Dendritic cell treated with granulocyte-macrophage colony-stimulating factor and Interleukin-4, amounts not matched to agents 40 ng/mL and 50 ng/mL, for 4 days (primary cell): ENCODE measurements around the gene ANAPC7.
"Not testable (repeated sequence)": the region's sequence is repeated elsewhere in the genome, so short reads cannot be mapped to it uniquely, and the experiment has no call there.

Experiments
- H3K27ac Mint-ChIP-seq: one replicate; pipeline ENCODE4 v1.8.0; 2022; ENCODE audit warnings: mild to moderate bottlenecking, mixed read lengths
- H3K27me3 Mint-ChIP-seq: one replicate; pipeline ENCODE4 v1.8.0; 2022; ENCODE audit warnings: mild to moderate bottlenecking, mixed read lengths
- H3K36me3 Mint-ChIP-seq: one replicate; pipeline ENCODE4 v1.8.0; 2022; ENCODE audit warnings: low read depth, mixed read lengths
- H3K4me1 Mint-ChIP-seq: one replicate; pipeline ENCODE4 v1.8.0; 2022; ENCODE audit warnings: low read depth, mixed read lengths
- H3K4me3 Mint-ChIP-seq: one replicate; pipeline ENCODE4 v1.8.0; 2022; ENCODE audit warnings: mild to moderate bottlenecking, moderate library complexity, mixed read lengths
- H3K9me3 Mint-ChIP-seq: one replicate; pipeline ENCODE4 v1.8.0; 2022; ENCODE audit warnings: mixed read lengths
- intact Hi-C: fragments of 100-400 bp; cut with micrococcal nuclease; formaldehyde crosslinking; loops from one replicate; pipeline ENCODE4 v1.15.0; 2022

ANAPC7 gene

DNA sequence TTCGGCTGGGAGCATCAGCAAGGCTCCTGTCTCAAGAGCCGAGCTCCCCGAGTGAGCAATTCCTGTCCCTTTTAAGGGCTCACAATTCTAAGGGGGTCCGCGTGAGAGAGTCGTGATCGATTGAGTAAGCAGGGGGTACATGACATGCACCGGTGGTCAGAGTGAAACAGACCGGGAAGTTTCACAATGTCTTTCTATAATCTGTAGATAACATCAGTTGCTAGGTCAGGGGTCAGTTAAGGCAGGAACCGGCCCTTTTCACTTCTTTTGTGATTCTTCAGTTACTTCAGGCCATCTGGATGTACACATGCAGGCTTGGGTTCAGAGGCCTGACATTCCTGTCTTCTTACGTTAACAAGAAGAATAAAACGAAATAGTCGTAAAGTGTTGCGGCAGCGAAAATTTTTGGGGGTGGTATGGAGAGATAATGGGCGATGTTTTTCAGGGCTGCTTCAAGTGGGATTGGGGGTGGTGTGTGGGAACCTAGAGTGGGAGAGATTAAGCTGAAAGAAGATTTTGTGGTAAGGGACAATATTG is 1.7 kb upstream of the ANAPC7 start:
- H3K9me3 Mint-ChIP-seq, H3K4me3 Mint-ChIP-seq, intact Hi-C loops, H3K27me3 Mint-ChIP-seq, H3K27ac Mint-ChIP-seq, H3K4me1 Mint-ChIP-seq: not testable (repeated sequence)
- H3K36me3 Mint-ChIP-seq, result peaks cover 23% of the 10 kb centered on the region

DNA sequence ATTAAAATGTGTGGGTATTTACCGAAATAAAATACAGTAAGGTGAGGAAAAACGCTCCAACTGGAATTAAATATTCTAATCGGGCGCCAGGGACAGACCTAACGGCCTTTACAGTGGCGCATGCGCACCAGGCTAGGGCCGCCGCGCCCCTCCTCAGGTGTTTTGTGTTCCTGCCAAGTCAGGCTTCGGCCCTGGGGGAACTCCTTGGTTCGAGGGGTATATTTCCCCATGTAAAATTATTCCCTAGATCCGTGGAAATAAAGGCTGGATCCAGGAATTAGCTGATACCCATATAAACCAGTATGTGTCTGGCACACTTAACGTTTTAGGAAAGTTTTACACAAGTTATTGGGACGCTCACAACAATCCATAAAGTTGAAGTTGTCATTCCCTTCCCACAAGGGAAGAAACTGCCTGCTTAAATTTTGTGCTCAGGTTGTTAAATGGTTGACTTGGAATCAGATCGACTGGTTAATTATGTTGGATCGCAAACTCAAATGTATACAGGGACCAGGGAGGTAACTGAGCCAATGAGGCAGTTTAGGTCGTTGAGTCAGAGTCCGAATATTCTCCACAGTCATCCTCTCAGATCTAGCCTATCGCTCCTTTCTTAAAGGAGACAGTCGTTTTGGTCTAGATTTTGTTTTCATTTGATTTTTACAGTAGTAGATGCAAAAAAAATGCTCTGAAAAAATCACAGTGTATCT is 621 bp upstream of the ANAPC7 start:
- peak overlapping the region; percentile 100 for H3K4me3 Mint-ChIP-seq
- peaks cover 7% of the 10 kb centered on the region for H3K4me1 Mint-ChIP-seq
- H3K36me3 Mint-ChIP-seq, result peaks cover 34% of the 10 kb centered on the region
- intact Hi-C loops, result no loop called here
- H3K9me3 Mint-ChIP-seq, result no peaks in the 10 kb centered on the region
- H3K27ac Mint-ChIP-seq, result peak overlapping the region; percentile 98
- no peaks in the 10 kb centered on the region for H3K27me3 Mint-ChIP-seq

DNA sequence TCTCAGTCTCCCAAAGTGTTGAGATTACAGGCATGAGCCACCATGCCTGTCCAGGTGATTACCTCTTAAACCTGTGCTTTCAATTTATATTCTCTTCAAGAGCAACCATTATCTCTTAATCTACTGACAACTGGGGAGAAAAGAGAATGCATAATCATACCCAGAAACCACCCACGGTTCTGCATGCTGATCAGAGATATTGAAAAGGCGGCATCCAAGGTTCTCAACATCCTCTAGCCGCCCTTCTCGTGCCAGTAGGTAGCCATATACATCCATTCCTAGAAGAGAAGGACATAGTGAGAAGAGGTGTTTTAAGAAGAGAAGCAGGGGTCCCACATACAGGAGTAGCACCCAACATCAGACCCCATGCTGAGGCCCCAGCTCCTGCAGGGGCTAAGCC is 20.8 kb downstream of the ANAPC7 start:
- Mint-ChIP-seq H3K36me3 (peaks cover 94% of the 10 kb centered on the region), H3K27ac (no peak overlapping the region), H3K27me3 (no peaks in the 10 kb centered on the region), H3K4me3 (no peak overlapping the region), H3K4me1 (peaks cover 12% of the 10 kb centered on the region), H3K9me3 (no peaks in the 10 kb centered on the region)
- intact Hi-C loops, result no loop called here

DNA sequence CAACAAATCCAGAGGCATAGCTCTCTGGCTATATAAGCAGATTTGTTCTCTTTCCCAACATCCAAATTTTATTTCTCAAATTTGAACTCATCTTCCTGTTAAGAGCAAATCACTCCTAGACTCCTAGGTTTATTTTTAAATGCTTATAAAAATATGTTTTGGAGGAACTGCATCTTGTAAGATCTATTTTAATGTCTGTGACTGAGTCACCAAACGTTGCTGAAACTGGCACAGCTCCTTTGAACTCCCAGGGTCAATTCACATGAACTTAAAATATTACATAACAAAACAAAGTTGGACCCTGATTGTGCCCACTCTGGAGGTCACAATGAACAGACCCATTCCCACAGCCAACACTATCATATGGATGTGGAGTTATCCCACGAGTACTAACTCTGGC is 23.9 kb downstream of the ANAPC7 start:
- peak overlapping the region; percentile 71 for H3K27ac Mint-ChIP-seq
- no peaks in the 10 kb centered on the region for H3K9me3 Mint-ChIP-seq
- H3K4me3 Mint-ChIP-seq, result no peak overlapping the region

DNA sequence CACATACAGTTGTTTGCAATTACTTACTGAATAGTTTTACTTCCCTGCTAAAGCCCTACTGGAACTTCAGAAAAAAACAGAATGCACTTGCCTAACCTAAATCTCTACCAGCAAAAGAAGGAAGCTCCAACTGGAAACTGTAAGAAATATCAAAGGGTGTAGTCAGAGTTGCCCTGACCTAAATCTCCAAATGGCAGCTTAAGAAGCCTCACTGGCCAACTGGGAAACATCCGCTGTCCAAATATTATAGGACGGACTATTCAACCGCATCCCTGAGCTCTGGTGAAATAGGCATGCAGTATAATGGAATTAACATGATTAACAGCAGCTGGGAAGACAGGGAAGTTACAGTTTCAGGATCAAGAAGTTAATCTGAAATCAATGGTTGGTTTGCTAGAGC is 24.3 kb downstream of the ANAPC7 start:
- Mint-ChIP-seq H3K4me1 (peaks cover 12% of the 10 kb centered on the region), H3K9me3 (no peaks in the 10 kb centered on the region), H3K4me3 (no peak overlapping the region), H3K27ac (peak overlapping the region; percentile 71), H3K27me3 (no peaks in the 10 kb centered on the region), H3K36me3 (peaks cover 92% of the 10 kb centered on the region)
- intact Hi-C loops, result no loop called here

More for the DNA sequence above, 23.9 kb downstream of the ANAPC7 start:
- intact Hi-C loops, result no loop called here
- no peaks in the 10 kb centered on the region for H3K27me3 Mint-ChIP-seq
- H3K4me1 Mint-ChIP-seq, result peaks cover 12% of the 10 kb centered on the region
- H3K36me3 Mint-ChIP-seq, result peaks cover 92% of the 10 kb centered on the region

DNA sequence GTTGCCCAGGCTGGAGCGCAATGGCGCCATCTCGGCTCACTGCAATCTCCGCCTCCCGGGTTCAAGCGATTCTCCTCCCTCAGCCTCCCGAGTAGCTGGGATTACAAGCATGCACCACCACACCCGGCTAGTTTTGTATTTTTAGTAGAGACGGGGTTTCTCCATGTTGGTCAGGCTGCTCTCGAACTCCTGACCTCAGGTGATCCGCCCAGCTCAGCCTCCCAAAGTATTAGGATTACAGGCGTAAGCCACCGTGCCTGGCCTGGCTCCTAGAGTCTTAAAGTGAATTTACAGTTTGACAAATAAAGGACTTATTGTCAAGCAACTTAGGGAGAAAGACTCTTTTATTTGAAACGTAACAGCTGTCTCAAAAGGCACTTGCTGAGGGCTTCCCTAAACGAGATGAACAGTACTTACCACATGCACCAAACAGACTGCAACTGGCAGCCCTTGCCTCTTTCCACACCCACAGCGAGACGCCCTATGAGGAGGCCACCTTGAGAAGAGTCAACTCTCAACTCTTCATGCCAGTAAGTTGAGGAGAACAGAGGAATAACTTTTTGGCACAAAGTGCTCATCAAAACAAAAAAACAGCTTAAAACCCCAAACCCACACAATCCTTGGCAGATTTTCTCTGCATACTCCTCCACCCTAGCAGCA is 25.2 kb downstream of the ANAPC7 start:
- Mint-ChIP-seq H3K36me3 (peaks cover 94% of the 10 kb centered on the region), H3K27ac (peak overlapping the region; percentile 71), H3K4me1 (peaks cover 12% of the 10 kb centered on the region)
- H3K4me3 Mint-ChIP-seq, intact Hi-C loops, H3K9me3 Mint-ChIP-seq, H3K27me3 Mint-ChIP-seq: not testable (repeated sequence)

DNA sequence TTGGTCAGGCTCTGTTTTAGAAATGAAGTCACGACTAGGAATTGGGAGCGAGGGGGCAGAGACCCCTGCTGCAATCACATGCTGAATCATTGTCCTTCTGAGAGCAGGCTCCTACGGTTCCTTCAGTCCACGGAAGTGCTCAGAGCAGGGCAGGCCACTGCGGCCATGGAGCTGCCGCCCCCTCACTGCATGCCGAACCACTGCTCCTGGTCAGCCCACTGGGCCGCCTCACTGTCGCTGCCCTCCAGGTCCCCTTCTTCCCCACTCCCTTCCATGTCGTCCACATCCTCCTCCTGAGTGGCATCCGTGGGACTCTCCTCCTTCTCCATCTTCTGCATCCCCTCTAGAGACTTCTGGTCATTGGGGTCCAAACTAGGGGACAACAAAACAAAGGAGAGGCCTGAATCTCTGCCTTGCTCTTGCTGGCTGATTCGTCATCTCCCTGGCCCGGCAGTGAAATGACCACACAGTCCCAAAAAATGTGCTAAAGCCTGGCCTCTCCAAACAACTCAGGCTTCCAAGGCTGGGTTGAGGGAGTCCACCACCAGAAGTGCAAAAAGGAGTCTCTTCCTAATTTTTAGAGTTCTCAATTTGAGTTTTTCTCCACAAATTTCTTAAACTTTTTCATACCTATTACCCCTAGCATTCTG is 29.4 kb downstream of the ANAPC7 start:
- peaks cover 86% of the 10 kb centered on the region for H3K36me3 Mint-ChIP-seq
- no peak overlapping the region for H3K4me3 Mint-ChIP-seq
- H3K27ac Mint-ChIP-seq, result no peak overlapping the region
- intact Hi-C loops, result no loop called here
- H3K27me3 Mint-ChIP-seq, result no peaks in the 10 kb centered on the region
- H3K4me1 Mint-ChIP-seq, result peaks cover 8% of the 10 kb centered on the region
- no peaks in the 10 kb centered on the region for H3K9me3 Mint-ChIP-seq

DNA sequence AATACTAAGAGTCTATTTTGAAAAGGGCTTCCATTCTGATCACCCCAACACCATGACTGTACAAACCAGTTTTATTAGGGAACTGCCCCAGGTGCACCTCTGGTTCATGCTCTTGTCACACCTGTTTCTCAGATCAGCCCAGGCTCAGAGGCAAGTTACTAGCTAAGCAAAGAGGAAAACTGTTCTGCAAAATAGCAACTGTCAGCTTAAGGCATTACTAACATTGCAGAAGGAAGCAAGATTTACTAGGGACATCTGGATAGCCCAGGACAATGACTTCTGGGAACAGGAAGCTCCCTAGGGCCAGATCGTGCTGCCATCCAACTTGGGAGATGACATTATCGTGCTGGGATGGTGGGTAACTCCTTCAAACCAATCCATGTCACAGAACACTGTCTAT is 30.1 kb downstream of the ANAPC7 start:
- Mint-ChIP-seq H3K4me1 (peaks cover under 1% of the 10 kb centered on the region), H3K36me3 (peaks cover 80% of the 10 kb centered on the region), H3K9me3 (no peaks in the 10 kb centered on the region), H3K27ac (no peak overlapping the region), H3K4me3 (no peak overlapping the region), H3K27me3 (no peaks in the 10 kb centered on the region)
- intact Hi-C loops, result no loop called here

DNA sequence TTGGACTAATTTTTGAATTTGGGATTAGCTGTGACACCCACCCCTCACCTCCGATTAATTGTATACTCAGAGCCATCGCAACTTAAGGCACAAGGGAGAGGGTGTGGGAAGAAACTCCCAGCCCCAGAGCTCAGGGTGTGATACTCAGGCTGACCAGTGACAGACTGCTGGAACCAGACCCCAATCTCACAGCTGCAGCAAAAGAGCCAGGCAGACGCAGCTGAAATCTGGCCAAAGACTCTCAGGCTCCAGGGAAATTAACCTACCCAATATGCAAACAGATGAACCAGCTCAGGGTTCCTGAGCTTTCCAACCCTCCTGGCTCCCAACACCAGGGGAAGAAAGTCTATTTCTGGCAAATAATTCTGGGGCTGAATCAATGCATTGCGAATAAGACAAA is 30.5 kb downstream of the ANAPC7 start:
- Mint-ChIP-seq H3K27me3 (no peaks in the 10 kb centered on the region), H3K36me3 (peaks cover 76% of the 10 kb centered on the region), H3K27ac (no peak overlapping the region), H3K4me1 (no peaks in the 10 kb centered on the region), H3K4me3 (no peak overlapping the region), H3K9me3 (no peaks in the 10 kb centered on the region)
- intact Hi-C loops, result no loop called here

DNA sequence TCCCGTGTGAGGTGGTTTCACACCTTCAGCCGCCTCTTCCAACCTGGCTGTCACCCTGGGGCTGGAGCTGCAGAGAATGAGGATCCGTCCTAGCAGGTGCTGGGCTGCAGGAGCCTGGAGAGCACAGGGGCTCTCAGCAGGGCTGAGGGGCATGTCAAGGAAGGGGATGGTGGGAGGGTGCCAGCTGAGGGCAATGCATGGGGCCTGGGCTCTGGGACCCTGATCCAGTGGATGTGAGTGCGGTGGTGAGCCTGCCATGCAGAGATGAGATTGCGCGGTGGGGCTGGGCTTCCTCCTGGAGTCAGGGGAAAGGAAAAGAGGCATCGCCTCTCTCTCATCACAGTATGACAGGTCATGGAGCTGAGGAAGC is 31.5 kb downstream of the ANAPC7 start:
- no peak overlapping the region for H3K27ac Mint-ChIP-seq
- H3K36me3 Mint-ChIP-seq, result peaks cover 68% of the 10 kb centered on the region
- no peaks in the 10 kb centered on the region for H3K9me3 Mint-ChIP-seq
- intact Hi-C loops, result no loop called here
- no peak overlapping the region for H3K4me3 Mint-ChIP-seq
- H3K27me3 Mint-ChIP-seq, result no peaks in the 10 kb centered on the region
- H3K4me1 Mint-ChIP-seq, result peaks cover under 1% of the 10 kb centered on the region

DNA sequence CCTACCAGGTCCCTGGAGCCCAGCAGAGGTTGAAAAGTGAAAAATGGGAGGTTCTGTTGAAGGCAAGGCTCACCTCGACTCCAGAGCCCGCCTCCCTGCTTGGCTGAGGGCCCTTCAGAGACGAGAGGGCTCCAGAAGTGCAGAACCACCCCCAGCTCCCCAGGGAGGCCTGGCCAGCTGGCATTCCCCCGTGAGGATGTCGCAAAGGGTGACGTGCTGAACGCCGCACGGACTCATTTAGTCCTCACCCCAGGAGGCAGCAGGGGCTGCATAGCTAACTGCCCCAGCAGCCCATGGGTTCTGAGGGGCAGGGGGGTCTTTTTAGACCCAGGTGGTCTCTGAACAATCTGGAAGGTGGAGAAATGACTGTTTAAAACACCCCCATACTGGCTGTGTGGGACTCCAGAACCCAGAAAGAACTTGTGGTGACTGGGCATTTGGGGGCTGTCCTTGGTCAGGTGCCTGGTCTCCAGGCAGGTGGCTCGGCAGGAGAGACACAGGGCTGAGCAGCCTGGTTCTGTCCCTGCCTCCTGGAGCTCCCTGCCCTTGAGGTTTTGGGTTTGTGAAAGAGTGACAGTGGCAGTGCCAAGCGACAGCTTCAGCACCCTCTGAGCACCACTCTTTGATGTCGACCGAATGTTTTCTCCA is 32.0 kb downstream of the ANAPC7 start:
- H3K4me3 Mint-ChIP-seq, result no peak overlapping the region
- peaks cover 5% of the 10 kb centered on the region for H3K4me1 Mint-ChIP-seq
- no peaks in the 10 kb centered on the region for H3K9me3 Mint-ChIP-seq
- H3K27me3 Mint-ChIP-seq, result no peaks in the 10 kb centered on the region
- no peak overlapping the region for H3K27ac Mint-ChIP-seq
- peaks cover 64% of the 10 kb centered on the region for H3K36me3 Mint-ChIP-seq
- intact Hi-C loops, result no loop called here

DNA sequence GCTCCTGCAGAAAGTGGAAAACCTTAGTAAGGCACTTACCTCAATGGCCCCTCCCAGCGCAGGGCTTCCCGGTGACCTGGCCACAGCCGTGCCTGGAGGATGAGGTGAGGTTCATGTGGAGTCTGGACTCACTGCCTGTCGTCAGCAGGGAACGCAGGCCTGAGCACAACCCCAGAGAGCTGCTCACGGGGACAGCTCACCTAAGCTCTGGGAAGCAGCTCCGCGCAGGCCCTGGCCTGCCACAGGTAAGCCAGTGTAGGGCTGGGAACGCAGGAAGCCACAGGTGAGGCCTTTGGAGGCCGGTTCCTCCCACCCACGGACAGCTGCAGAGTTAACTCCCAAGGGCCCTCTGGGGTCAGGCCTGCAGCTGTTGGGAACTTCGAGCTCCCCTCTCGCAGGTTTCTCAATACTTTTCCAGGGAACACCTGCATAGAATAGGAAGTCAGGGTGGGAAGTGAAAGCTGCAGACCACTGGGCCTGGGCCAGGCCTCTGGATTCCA is 32.7 kb downstream of the ANAPC7 start:
- H3K36me3 Mint-ChIP-seq, result peaks cover 57% of the 10 kb centered on the region
- intact Hi-C loops, result no loop called here
- H3K4me3 Mint-ChIP-seq, result no peak overlapping the region
- no peaks in the 10 kb centered on the region for H3K9me3 Mint-ChIP-seq
- H3K27me3 Mint-ChIP-seq, result no peaks in the 10 kb centered on the region
- no peak overlapping the region for H3K27ac Mint-ChIP-seq
- H3K4me1 Mint-ChIP-seq, result peaks cover 13% of the 10 kb centered on the region

DNA sequence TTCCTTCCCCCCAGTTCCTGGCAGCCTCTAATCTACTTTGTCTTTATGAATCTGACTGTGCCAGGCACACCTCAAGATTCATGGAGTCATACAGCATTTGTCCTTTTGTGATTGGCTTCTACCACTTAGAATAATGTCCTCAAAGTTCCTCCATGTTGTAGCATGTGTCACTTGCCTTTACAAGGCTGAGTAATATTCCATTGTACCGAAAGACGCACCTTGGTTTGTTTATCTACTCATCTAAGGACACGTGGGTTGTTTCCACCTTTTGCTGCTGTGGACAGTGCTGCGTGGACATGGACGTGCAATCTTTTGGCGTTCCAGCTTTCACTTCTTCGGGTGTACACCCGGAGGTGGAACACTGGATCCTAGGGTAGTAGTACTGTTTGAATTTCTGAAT is 33.5 kb downstream of the ANAPC7 start:
- no peaks in the 10 kb centered on the region for H3K27me3 Mint-ChIP-seq
- H3K9me3 Mint-ChIP-seq, result no peaks in the 10 kb centered on the region
- intact Hi-C loops, result no loop called here
- no peak overlapping the region for H3K4me3 Mint-ChIP-seq
- H3K27ac Mint-ChIP-seq, result no peak overlapping the region
- H3K36me3 Mint-ChIP-seq, result peaks cover 49% of the 10 kb centered on the region
- H3K4me1 Mint-ChIP-seq, result peaks cover 21% of the 10 kb centered on the region
